HL-60 (cell line): Measurements from ENCODE around the gene CNOT11.

Experiments used
- CTCF ChIP-seq: IDR thresholded peaks from one replicate; pipeline ENCODE4 v1.5.1; 2011; ENCODE audit warnings: low read length, control low read depth, inconsistent platforms; ENCODE audit not compliant: insufficient read depth
- GABPA ChIP-seq: IDR thresholded peaks from 2 replicates; pipeline ENCODE4 v1.6.1; 2012; ENCODE audit warnings: low read depth
- REST ChIP-seq: IDR thresholded peaks from 2 replicates; pipeline ENCODE4 v1.6.1; 2012; ENCODE audit warnings: low read depth; ENCODE audit not compliant: insufficient replicate concordance

GRCh38 chr2:101278925-101279324 lies 26.2 kb downstream of the CNOT11 start:
- TF ChIP-seq CTCF (no peak), GABPA (no peak), REST (no peak)
